Measurements from ENCODE around the gene MRPS23.
"Not testable (repeated sequence)": the region's sequence is repeated elsewhere in the genome, so short reads cannot be mapped to it uniquely, and the experiment has no call there.

Gene MRPS23

GRCh38 chr17:57861790-57862693 lies 12.2 kb upstream of the MRPS23 start:
- no peak for DNase-seq

GRCh38 chr17:57861000-57861789 lies 11.4 kb upstream of the MRPS23 start:
- peak; percentile 45 for DNase-seq

GRCh38 chr17:57860414-57860999 lies 10.7 kb upstream of the MRPS23 start:
- DNase-seq, result no peak

GRCh38 chr17:57859601-57860413 lies 10.0 kb upstream of the MRPS23 start:
- DNase-seq, result no peak

GRCh38 chr17:57858838-57859237 lies 9.0 kb upstream of the MRPS23 start:
- DNase-seq, result no peak

- DNase-seq, result no peak
Measured at GRCh38 chr17:57856792-57857620, 7.2 kb upstream of the MRPS23 start.

- no peak for DNase-seq
Measured at GRCh38 chr17:57855391-57856035, 5.7 kb upstream of the MRPS23 start.

GRCh38 chr17:57853695-57854094 lies 3.9 kb upstream of the MRPS23 start:
- no peak for DNase-seq

- no peak for DNase-seq
Measured at GRCh38 chr17:57852955-57853328, 3.1 kb upstream of the MRPS23 start.

GRCh38 chr17:57852092-57852954 lies 2.5 kb upstream of the MRPS23 start:
- DNase-seq, result no peak

GRCh38 chr17:57849163-57849873 lies 526 bp downstream of the MRPS23 start:
- DNase-seq, result no peak

- DNase-seq, result not testable (repeated sequence)
Measured at GRCh38 chr17:57846056-57846945, 3.5 kb downstream of the MRPS23 start.

GRCh38 chr17:57842280-57842679 lies 7.6 kb downstream of the MRPS23 start:
- no peak for DNase-seq

- DNase-seq, result no peak
Measured at GRCh38 chr17:57839571-57839923, 10.3 kb downstream of the MRPS23 start.

GRCh38 chr17:57838857-57839570 lies 10.8 kb downstream of the MRPS23 start:
- DNase-seq, result no peak

GRCh38 chr17:57838453-57838852 lies 11.4 kb downstream of the MRPS23 start:
- DNase-seq, result no peak

GRCh38 chr17:57835333-57835900 lies 14.4 kb downstream of the MRPS23 start:
- no peak for DNase-seq

All from stimulated activated CD4-positive, alpha-beta T cell treated with anti-CD3 and anti-CD28 coated beads, Interleukin-15, amount 100 ng/mL, for 24 hours (primary cell).